Stimulated activated CD4-positive, alpha-beta T cell treated with anti-CD3 and anti-CD28 coated beads, Interleukin-1b, Interleukin-23, amount 100 ng/mL, for 4 hours (primary cell): ENCODE data around the gene PARP16.
"Not testable (repeated sequence)": the region's sequence is repeated elsewhere in the genome, so short reads cannot be mapped to it uniquely, and the experiment has no call there.

Experiments
- DNase-seq, 2 donors: peaks; one replicate each; pipeline ENCODE4 v3.0.0-alpha.2; 2020; ENCODE audit warnings: low read depth in 2 of 2

Gene PARP16

DNA sequence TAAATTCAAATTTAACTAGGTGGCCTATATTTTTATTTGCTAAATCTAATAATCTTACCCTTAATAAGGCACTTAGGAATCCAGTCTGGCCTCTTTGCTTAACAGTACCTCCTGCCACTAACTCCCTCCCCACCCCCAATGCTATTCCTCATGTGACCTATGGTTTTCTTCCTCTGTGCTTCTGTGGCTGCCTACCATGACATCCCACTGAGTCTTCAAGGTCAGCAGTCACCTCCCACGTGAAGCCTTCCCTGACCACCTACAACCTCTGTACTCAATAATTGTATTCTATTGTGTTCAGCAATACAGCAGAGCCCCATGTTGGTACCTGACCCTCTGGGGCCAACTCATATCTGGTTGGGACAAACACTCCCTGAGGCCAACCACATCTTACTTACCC, 9.7 kb downstream of the PARP16 start:
- DNase-seq = no peak

- no peak for DNase-seq
Observed at GRCh38 chr15:65275728-65276126, 11.0 kb downstream of the PARP16 start.

- DNase-seq = no peak
Observed at GRCh38 chr15:65275104-65275727, 11.5 kb downstream of the PARP16 start.

DNA sequence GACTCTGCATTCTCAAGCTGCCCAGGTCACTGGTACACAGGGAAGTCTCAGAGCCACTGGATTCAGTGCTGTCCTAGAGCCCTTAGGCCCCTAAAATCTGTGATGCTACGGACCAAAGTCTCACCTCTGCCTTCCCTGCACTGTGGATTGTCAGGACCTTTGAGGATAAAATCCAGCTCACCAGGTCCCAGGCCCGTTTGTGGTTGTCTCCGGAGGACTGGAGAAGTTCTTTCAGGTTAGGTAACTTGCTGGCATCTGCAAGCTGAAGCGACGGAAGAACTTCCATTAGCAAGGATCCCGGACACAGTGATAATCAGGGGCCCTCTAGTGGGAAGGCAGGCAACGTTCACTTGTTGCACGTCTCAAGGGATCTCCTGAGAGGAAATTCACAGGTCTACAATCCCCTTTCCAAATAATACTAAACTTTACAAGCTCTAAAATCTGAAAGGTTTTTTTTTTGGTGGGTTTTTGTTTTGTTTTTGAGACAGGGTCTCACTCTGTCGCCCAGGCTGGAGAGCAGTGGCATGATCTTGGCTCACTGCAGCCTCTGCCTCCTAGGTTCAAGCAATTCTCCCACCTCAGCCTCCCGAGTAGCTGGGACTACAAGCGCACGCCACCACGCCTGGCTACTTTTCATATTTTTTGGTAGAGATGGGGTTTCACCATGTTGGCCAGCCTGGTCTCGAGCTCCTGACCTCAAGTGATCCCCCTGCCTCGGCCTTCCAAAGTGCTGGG, 15.7 kb downstream of the PARP16 start:
- not testable (repeated sequence) for DNase-seq

GRCh38 chr15:65268411-65268810, 18.3 kb downstream of the PARP16 start:
- no peak for DNase-seq

DNA sequence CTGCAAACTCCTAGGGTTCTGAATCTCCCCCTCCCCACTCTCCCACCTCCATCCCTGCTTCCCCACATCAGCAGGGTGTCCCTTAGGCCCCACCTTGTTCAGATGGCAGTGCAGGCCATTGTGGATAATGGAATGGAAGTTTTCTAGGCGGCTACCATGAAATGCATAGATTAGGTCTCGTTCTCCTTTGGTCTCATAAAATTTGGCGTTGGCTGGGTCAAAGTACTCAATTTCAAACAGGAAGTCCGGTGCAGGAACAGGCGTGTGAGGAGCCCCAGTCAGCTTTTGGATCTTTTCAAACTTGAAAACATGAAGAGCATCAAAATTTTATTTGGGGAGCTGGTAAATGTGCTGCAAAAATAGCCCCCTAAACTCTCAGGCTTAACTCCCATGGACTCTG, 20.2 kb downstream of the PARP16 start:
- no peak for DNase-seq

GRCh38 chr15:65264863-65265430, 21.7 kb downstream of the PARP16 start:
- DNase-seq = no peak

- no peak for DNase-seq
Observed at GRCh38 chr15:65263313-65263712, 23.4 kb downstream of the PARP16 start.

GRCh38 chr15:65260968-65261367, 25.7 kb downstream of the PARP16 start:
- no peak for DNase-seq

DNA sequence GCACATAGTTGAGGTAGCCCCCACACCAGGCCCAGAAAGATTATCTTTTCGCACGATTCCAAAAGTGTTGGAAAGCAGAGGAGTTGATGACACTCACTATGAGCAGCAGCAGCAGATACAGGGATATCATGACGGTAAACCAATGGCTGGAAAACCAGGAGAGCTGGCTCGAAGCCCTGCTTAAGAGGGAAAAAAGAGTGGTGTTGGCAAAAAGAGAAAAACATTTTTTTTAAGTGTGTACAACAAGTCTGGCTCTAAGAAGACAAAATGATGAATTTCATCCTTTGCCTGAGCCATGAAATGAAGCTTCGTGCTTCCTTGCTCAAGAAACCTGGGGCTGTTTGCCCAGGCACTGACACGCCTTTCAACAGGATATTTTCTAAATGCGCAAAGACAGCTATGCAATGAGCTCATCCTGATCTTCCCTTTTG, 27.3 kb downstream of the PARP16 start:
- DNase-seq = no peak

- no peak for DNase-seq
Observed at GRCh38 chr15:65258375-65259262, 28.1 kb downstream of the PARP16 start.

GRCh38 chr15:65255486-65256140, 31.1 kb downstream of the PARP16 start:
- no peak for DNase-seq

- DNase-seq = no peak
Observed at GRCh38 chr15:65254758-65255157, 31.9 kb downstream of the PARP16 start.

GRCh38 chr15:65254356-65254755, 32.3 kb downstream of the PARP16 start:
- DNase-seq = no peak

DNA sequence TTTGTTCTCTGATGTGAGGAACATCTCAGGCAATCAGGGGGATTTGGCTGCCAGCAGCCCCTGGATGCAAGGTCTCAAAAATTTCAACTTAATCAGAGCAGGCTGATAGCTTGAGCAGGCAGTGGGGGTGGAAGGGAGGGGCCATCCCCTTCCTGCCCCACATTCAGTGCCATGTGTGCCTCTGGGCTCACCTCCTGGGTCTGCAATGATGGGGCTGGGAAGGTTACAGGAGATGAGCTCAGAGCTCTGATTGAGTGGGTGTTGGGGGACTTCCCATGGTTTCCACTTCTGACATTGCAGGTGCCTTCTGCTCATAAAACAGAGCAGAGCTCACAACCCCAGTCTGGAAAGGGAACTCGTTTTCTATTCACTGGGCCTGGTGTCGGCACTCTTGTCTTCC, 37.0 kb downstream of the PARP16 start:
- peak; percentile 41 to 55 for DNase-seq

DNA sequence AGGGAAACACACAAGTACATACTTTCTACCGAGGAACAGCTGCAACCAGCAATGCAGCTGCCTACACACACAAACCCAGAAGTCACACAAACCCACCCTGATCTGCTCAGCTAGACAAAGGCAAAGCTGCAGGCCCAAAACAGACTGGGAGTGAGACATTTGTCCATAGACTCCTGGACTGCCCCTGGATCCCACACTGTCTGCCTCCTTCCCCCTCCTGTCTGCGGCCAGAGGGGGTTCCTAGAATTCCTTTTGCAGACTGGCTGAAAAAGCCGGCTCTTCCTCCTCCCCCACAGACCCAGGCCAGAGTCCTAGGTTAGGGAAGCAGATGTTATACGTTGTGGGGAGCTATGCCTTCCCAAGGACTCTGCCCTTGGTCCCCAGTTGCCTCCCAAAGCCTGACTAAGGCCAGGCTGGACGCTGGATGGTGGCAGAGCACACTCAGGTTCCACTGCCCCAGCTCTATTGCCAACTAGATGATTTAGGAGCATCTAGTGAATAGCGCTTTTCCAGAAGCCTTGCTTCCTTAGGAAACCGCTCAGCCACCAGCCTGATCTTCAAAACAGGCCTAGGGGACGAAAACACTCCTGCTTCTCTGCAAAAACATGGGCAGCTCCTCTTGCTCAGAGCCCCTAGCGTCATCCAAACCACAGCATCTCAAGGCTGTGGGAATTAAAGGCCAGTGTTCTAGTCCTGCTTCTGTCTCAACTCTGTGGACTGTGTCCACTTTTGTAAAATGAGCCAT, 38.0 kb downstream of the PARP16 start:
- no peak for DNase-seq

DNA sequence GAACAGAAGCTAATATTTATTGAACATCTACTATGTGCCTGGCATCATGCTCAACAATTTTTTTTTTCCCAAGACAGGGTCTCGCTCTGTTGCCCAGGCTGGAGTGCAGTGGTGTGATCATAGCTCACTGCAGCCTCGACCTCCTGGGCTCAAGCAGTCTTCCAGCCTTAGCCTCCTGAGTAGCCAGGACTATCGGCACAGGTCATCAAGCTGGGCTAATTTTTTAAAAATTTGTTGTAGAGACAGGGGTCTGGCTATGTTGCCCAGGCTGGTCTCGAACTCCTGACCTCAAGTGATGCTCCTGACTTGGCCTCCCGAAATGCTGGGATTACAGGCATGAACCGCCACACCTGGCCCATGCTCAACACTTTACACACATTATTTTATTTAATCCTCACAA, 39.7 kb downstream of the PARP16 start:
- no peak for DNase-seq

DNA sequence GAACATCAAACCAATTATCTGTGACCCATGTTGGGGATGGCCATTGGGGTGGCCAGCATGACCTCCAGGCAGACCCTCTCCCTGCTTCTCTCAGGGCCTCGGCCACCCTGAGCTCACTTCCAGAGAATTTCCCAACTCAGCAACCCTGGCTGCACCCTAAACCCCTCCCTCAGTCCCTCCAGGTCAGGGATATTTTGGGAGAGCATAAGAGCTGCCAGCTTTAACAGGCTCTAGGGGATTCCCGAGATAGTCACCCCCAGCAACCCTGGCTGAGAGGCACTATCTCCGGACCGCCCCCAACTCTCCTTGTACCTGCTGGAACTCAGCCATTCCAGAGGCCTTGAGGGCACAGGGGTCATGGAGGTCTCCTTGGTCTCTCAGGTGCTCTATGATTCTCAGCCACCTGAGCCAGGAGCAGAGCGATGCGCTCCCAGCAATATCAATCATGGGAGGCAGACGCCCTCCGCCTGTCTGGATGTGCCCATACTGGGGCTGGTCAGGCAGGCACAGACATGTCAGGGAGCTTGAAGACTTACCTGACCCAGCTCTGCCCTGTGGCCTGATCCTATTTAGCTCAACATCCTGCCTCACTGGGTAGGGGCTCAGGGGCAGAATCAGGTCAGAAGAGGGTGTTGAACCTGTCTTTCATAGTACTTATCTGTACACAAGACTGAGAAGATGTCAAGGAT, 40.5 kb downstream of the PARP16 start:
- no peak for DNase-seq

- DNase-seq = no peak
Observed at GRCh38 chr15:65245096-65245856, 41.4 kb downstream of the PARP16 start.

- DNase-seq = no peak
Observed at GRCh38 chr15:65244638-65245037, 42.0 kb downstream of the PARP16 start.
